NT2/D1 (cell line): ENCODE measurements around the gene CPSF3.

Experiments
- SUZ12 ChIP-seq: IDR thresholded peaks from 2 replicates; pipeline ENCODE4 v1.6.1; 2011; ENCODE audit not compliant: insufficient read length, insufficient read depth; ENCODE audit errors: extremely low read depth
- YY1 ChIP-seq: IDR thresholded peaks from 2 replicates; pipeline ENCODE4 v1.6.1; 2011; ENCODE audit not compliant: insufficient read length, insufficient read depth

- TF ChIP-seq YY1 (no peak), SUZ12 (no peak)
These were observed 40.2 kb downstream of the CPSF3 start for GRCh38 chr2:9463698-9464034.
